GM12875 (cell line): ENCODE data around the gene ERGIC1.

ENCODE experiments used
- H3K4me3 ChIP-seq: one replicate; pipeline ENCODE4 v1.5.1; 2011; ENCODE audit warnings: low read depth, low read length, control low read depth
- TF ChIP-seq, protein P1 (sequence below): IDR thresholded peaks from 2 replicates; pipeline ENCODE4 v1.5.1; 2011; ENCODE audit warnings: low read depth, mild to moderate bottlenecking, control low read depth, inconsistent platforms, low read length, moderate library complexity, borderline replicate concordance; ENCODE audit not compliant: insufficient read depth

ERGIC1 gene

DNA sequence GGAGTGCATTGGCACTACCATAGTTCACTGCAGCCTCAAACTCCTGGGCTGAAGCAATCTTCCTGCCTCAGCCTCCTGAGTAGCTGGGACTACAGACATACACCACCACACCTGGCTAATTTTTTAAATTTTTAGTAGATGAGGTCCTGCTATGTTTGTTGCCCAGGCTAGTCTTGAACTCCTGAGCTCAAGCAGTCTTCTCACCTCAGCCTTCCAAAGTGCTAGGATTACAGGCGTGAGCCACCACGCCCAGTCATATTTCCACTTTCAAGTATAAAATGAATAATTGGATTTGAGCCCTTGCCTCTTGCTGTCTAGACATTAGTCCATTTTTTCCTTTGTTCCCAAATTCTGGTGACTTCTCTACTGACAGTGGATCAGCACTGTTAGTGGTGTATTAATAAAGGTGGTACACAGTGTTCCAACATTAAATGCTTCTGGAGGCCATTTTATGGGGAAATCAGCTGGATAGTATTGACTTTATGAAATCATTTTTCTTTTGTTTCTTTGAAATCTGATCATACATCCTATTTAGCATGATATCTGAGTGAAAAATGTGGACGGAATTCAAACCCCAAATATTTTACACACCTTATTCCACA lies 165.4 kb downstream of the ERGIC1 start:
- TF ChIP-seq, protein P1, sequence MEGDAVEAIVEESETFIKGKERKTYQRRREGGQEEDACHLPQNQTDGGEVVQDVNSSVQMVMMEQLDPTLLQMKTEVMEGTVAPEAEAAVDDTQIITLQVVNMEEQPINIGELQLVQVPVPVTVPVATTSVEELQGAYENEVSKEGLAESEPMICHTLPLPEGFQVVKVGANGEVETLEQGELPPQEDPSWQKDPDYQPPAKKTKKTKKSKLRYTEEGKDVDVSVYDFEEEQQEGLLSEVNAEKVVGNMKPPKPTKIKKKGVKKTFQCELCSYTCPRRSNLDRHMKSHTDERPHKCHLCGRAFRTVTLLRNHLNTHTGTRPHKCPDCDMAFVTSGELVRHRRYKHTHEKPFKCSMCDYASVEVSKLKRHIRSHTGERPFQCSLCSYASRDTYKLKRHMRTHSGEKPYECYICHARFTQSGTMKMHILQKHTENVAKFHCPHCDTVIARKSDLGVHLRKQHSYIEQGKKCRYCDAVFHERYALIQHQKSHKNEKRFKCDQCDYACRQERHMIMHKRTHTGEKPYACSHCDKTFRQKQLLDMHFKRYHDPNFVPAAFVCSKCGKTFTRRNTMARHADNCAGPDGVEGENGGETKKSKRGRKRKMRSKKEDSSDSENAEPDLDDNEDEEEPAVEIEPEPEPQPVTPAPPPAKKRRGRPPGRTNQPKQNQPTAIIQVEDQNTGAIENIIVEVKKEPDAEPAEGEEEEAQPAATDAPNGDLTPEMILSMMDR: no peak
- no peak overlapping the region for H3K4me3 ChIP-seq

DNA sequence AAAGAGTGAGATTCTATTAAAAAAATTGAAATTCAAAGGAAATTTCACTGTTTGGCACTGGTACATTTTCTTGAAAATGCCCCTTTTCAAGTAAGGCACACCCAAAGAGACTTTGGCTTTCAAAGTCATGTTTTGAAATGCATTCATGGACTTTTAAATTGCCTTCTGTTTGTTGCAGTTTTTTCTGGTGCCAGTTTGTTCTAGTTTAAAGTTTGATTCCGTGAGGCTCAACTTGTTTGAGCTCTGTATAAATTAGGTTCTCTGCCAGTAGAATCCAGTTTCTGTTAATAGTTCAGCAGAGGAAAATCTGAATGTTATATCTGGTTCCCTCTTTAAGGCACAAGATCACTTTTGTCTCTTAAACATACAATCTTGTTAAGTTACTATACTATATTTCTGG lies 165.9 kb downstream of the ERGIC1 start:
- no peak overlapping the region for H3K4me3 ChIP-seq
- TF ChIP-seq, protein P1: no peak

DNA sequence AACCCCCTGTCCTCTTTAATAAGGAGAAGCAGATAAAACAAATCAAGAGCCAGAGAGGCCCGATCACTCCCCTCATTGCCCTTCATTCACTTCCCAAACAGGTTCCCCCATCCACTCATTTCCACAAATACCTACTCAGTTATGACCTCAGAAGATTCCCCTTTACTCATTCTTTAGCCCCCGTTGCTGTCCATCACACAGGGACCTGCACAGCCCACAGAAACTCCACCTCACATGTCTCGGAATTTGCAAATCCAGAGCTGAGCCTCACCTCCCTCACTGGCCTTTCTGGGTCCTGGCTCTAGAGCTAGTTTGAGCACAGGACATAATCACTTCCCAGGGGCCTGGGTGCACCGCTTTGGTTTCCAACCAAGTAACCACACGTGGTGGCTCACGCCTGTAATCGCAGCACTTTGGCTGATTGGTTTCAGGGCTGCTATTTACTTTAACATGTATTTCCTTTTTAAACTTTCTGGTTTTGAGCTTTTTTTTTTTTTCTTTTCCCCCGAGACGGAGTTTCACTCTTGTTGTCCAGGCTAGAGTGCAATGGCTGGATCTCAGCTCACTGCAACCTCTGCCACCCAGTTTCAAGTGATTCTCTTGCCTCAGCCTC lies 167.3 kb downstream of the ERGIC1 start:
- TF ChIP-seq, protein P1: no peak
- no peak overlapping the region for H3K4me3 ChIP-seq
